ENCODE results near the gene CYB5B. TPM values are rescaled to one million over a fixed set of nuclear protein-coding genes. Genes with fewer than 3 reads are reported as not detected.
A peak's percentile ranks its signal among the peaks of the same experiment; 100 is the strongest.

Gene CYB5B
- total RNA-seq, 1 donor from 2014 or later, result 104 TPM

GRCh38 chr16:69477546-69477945 is 53.1 kb downstream of the CYB5B start:
- Mint-ChIP-seq H3K4me1 (ENCODE audit: unreplicated experiment) (peaks cover 22% of the 10 kb centered on the region), H3K36me3 (peaks cover 3% of the 10 kb centered on the region), H3K27me3 (no peaks in the 10 kb centered on the region), H3K27ac (peak overlapping the region; percentile 48), H3K9me3 (no peaks in the 10 kb centered on the region), H3K4me3 (no peak overlapping the region)
- no peak for TF ChIP-seq CTCF (conservative IDR thresholded peaks at IDR 0.05)
- peak; percentile 3 for DNase-seq (ENCODE audit: extremely low spot score, unreplicated experiment)

- peaks cover 3% of the 10 kb centered on the region for H3K36me3 Mint-ChIP-seq
- TF ChIP-seq CTCF (conservative IDR thresholded peaks at IDR 0.05), result no peak
These were observed 54.3 kb downstream of the CYB5B start for GRCh38 chr16:69478685-69479084.

GRCh38 chr16:69479775-69480174 is 55.4 kb downstream of the CYB5B start:
- no peak for TF ChIP-seq CTCF (conservative IDR thresholded peaks at IDR 0.05)
- DNase-seq (ENCODE audit: extremely low spot score, unreplicated experiment), result no peak
- H3K27ac Mint-ChIP-seq, result no peak overlapping the region

More at GRCh38 chr16:69478685-69479084, 54.3 kb downstream of the CYB5B start:
- peak; percentile 16 for DNase-seq (ENCODE audit: extremely low spot score, unreplicated experiment)
- Mint-ChIP-seq H3K4me1 (ENCODE audit: unreplicated experiment) (peaks cover 29% of the 10 kb centered on the region), H3K27me3 (no peaks in the 10 kb centered on the region), H3K9me3 (no peaks in the 10 kb centered on the region), H3K27ac (no peak overlapping the region), H3K4me3 (no peak overlapping the region)

GRCh38 chr16:69481901-69482341 is 57.5 kb downstream of the CYB5B start:
- Mint-ChIP-seq H3K4me1 (ENCODE audit: unreplicated experiment) (peaks cover 22% of the 10 kb centered on the region), H3K36me3 (peaks cover 3% of the 10 kb centered on the region), H3K4me3 (no peak overlapping the region), H3K27ac (no peak overlapping the region), H3K9me3 (no peaks in the 10 kb centered on the region), H3K27me3 (no peaks in the 10 kb centered on the region)
- no peak for DNase-seq (ENCODE audit: extremely low spot score, unreplicated experiment)
- TF ChIP-seq CTCF (conservative IDR thresholded peaks at IDR 0.05), result no peak

More at GRCh38 chr16:69479775-69480174, 55.4 kb downstream of the CYB5B start:
- Mint-ChIP-seq H3K27me3 (no peaks in the 10 kb centered on the region), H3K4me1 (ENCODE audit: unreplicated experiment) (peaks cover 31% of the 10 kb centered on the region), H3K9me3 (no peaks in the 10 kb centered on the region), H3K4me3 (no peak overlapping the region), H3K36me3 (peaks cover 3% of the 10 kb centered on the region)

GRCh38 chr16:69482410-69482991 is 58.1 kb downstream of the CYB5B start:
- DNase-seq (ENCODE audit: extremely low spot score, unreplicated experiment), result no peak
- Mint-ChIP-seq H3K36me3 (peaks cover 3% of the 10 kb centered on the region), H3K4me1 (ENCODE audit: unreplicated experiment) (peaks cover 16% of the 10 kb centered on the region), H3K4me3 (no peak overlapping the region), H3K9me3 (no peaks in the 10 kb centered on the region), H3K27ac (no peak overlapping the region), H3K27me3 (no peaks in the 10 kb centered on the region)
- TF ChIP-seq CTCF (conservative IDR thresholded peaks at IDR 0.05), result no peak
